T-cell (primary cell): ENCODE data around the gene ZFC3H1. TPM values are rescaled to one million over a fixed set of nuclear protein-coding genes. Genes with fewer than 3 reads are reported as not detected.

ENCODE experiments used
- ATAC-seq, 4 experiments: fragments of 200-7000 bp in 3 of 4; fragments of 150-1000 bp in 1 of 4; cut with Tn5 transposase; replicated peaks in 1 of 4; 1 replicate in 3 of 4; 2 replicates in 1 of 4; pipeline ENCODE4 v1.10.0; 2021; ENCODE audit warnings: moderate library complexity in 3 of 4, mild to moderate bottlenecking in 2 of 4, moderate number of reproducible peaks in 1 of 4
- CTCF ChIA-PET, 2 donors: fragments of 300-600 bp; sonication (Branson Sonifier 250); formaldehyde crosslinking; loops; one replicate each; lab custom pipeline; 2022; ENCODE audit warnings: antibody characterized with exemption in 2 of 2; lab: Charles Lee
- POLR2A ChIA-PET, 2 donors: fragments of 300-600 bp; sonication (Branson Sonifier 250); formaldehyde crosslinking; loops; one replicate each; lab custom pipeline; 2022; ENCODE audit warnings: antibody characterized with exemption in 2 of 2; lab: Charles Lee
- DNase-seq, 35 experiments: peaks; one replicate each; pipeline versions ENCODE4 v3.0.0 to v3.0.0-alpha.2; 2013 to 2023
- H3K27ac ChIP-seq: one replicate; pipeline ENCODE4 v1.5.1; 2013; ENCODE audit warnings: low read length
- H3K27me3 ChIP-seq, 2 experiments: replicated peaks in 1 of 2; 1 replicate in 1 of 2; 2 replicates in 1 of 2; pipeline versions ENCODE4 v1.6.1 to v1.7.0; 2013; ENCODE audit warnings: low read length in 1 of 2, mixed read lengths in 1 of 2; ENCODE audit not compliant: control insufficient read depth in 2 of 2, insufficient read depth in 2 of 2; ENCODE audit errors: extremely low read depth in 1 of 2
- H3K36me3 ChIP-seq, 2 donors: 1 replicate in 1 of 2; 2 replicates in 1 of 2; pipeline versions ENCODE4 v1.6.1 to v1.7.0; 2013; ENCODE audit warnings: low read length in 1 of 2; ENCODE audit not compliant: control insufficient read depth in 2 of 2, insufficient read depth in 1 of 2; ENCODE audit errors: extremely low read depth in 1 of 2
- H3K4me1 ChIP-seq, 2 experiments: 1 replicate in 1 of 2; 2 replicates in 1 of 2; pipeline versions ENCODE4 v1.6.1 to v1.7.0; 2013; ENCODE audit warnings: low read length in 2 of 2, mixed read lengths in 1 of 2; ENCODE audit not compliant: insufficient read depth in 2 of 2, control insufficient read depth in 1 of 2; ENCODE audit errors: extremely low read depth in 1 of 2
- H3K4me3 ChIP-seq, 2 donors: 1 replicate in 1 of 2; 2 replicates in 1 of 2; pipeline versions ENCODE4 v1.5.1 to v1.7.0; 2013; ENCODE audit warnings: mild to moderate bottlenecking in 2 of 2, low read length in 1 of 2, moderate library complexity in 1 of 2; ENCODE audit not compliant: control insufficient read depth in 1 of 2; ENCODE audit errors: extremely low read depth in 1 of 2
- H3K9me3 ChIP-seq: 2 replicates; pipeline ENCODE4 v1.7.0; 2013
- H3K27ac Mint-ChIP-seq, 2 donors: one replicate each; pipeline ENCODE4 v1.8.0; 2020 to 2021; ENCODE audit warnings: mild to moderate bottlenecking in 2 of 2, mixed read lengths in 2 of 2
- H3K27me3 Mint-ChIP-seq, 2 donors: one replicate each; pipeline ENCODE4 v1.8.0; 2021 to 2022; ENCODE audit warnings: mixed read lengths in 2 of 2
- H3K36me3 Mint-ChIP-seq: one replicate; pipeline ENCODE4 v1.8.0; 2021; ENCODE audit warnings: mixed read lengths
- H3K4me1 Mint-ChIP-seq, 3 donors: one replicate each; pipeline ENCODE4 v1.8.0; 2020 to 2022; ENCODE audit warnings: mixed read lengths in 3 of 3, mild to moderate bottlenecking in 1 of 3
- H3K4me3 Mint-ChIP-seq, 3 donors: one replicate each; pipeline ENCODE4 v1.8.0; 2020 to 2022; ENCODE audit warnings: mild to moderate bottlenecking in 3 of 3, mixed read lengths in 3 of 3, moderate library complexity in 3 of 3
- H3K9me3 Mint-ChIP-seq, 3 donors: one replicate each; pipeline ENCODE4 v1.8.0; 2020 to 2022; ENCODE audit warnings: mixed read lengths in 3 of 3
- WGBS: methylation state at CpG from one replicate; pipeline ENCODE4 v1.1.5; 2013; ENCODE audit warnings: missing lambda C conversion rate; ENCODE audit not compliant: insufficient coverage; 5-methylcytosine and 5-hydroxymethylcytosine counted together
- total RNA-seq, 35 experiments: library from RNA in 6 of 35; stranded (reverse) in 6 of 35; fragments of 120-200 nt in 1 of 35; gene quantifications; one replicate each; pipeline versions ENCODE4 v1.2.1 to v1.2.4 and lab custom pipeline; 2013 to 2026

ZFC3H1 gene
- total RNA-seq, 5 donors from 2014 or later (not counting 1 experiment from before 2014, with no cell fraction given): 85.5 to 146 (median 106) TPM

DNA sequence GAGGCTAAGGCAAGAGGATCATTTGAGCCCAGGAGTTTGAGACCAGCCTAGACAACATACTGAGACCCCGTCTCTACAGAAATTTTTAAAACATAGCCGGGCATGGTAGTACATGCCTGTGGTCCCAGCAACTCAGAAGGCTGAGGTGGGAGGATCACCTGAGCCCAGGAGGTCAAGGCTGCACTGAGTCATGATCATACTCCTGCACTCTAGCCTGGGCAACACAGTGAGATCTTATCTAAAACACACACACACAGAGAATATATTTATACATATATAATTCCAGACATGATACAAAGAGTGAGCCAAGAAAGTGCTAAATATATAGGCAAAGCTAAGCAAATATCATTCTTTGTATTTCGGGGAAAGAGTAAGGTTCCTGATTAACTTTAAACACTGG is 9.4 kb downstream of the ZFC3H1 start:
- H3K9me3 Mint-ChIP-seq: no peaks in the 10 kb centered on the region
- H3K4me1 Mint-ChIP-seq: peaks cover 25 to 50% (median 49%) of the 10 kb centered on the region in 3 donors
- DNase-seq (no peak), ATAC-seq (no peak)
- peak overlapping the region in 2 of 3 donors; percentile 41 to 63 for H3K4me3 Mint-ChIP-seq
- H3K4me3 ChIP-seq: no peak overlapping the region
- no peaks in the 10 kb centered on the region for H3K27me3 Mint-ChIP-seq
- no CpG with 5 or more reads among the region's 3 CpGs for WGBS
- no peaks in the 10 kb centered on the region for H3K27me3 ChIP-seq
- H3K36me3 ChIP-seq: peaks cover 10 to 45% of the 10 kb centered on the region in 2 donors
- peaks cover 3% of the 10 kb centered on the region in 2 experiments for H3K4me1 ChIP-seq
- no peak overlapping the region for H3K27ac ChIP-seq
- H3K27ac Mint-ChIP-seq: peak overlapping the region in 1 of 2 donors; percentile 16
- ChIA-PET CTCF (interaction anchor here in 1 of 2 donors (1.0 to 1.3 kb wide), 2 partner anchors 17 to 93 kb away, joined by 3 to 4 read pairs; no protein-coding TSS in a partner anchor), POLR2A (interaction anchor here in 1 of 2 donors (0.7 kb wide), 1 partner anchor 1547 kb away, joined by 4 read pairs; no protein-coding TSS in a partner anchor)
- H3K36me3 Mint-ChIP-seq: peaks cover 42% of the 10 kb centered on the region
- no peaks in the 10 kb centered on the region for H3K9me3 ChIP-seq

GRCh38 chr12:71653137-71653536 is 10.5 kb downstream of the ZFC3H1 start:
- H3K4me1 Mint-ChIP-seq: peaks cover 26 to 49% (median 48%) of the 10 kb centered on the region in 3 donors
- H3K4me3 Mint-ChIP-seq: no peak overlapping the region
- Histone ChIP-seq H3K27ac (no peak overlapping the region), H3K4me1 (peaks cover 3% of the 10 kb centered on the region in 2 experiments), H3K4me3 (no peak overlapping the region), H3K36me3 (peaks cover 10 to 35% of the 10 kb centered on the region in 2 donors), H3K9me3 (no peaks in the 10 kb centered on the region), H3K27me3 (no peaks in the 10 kb centered on the region)
- POLR2A ChIA-PET: interaction anchor here in 1 of 2 donors (1.0 kb wide), 1 partner anchor 10 kb away, joined by 3 read pairs; the partner anchor contains the start of gene ZFC3H1
- no peak overlapping the region for H3K27ac Mint-ChIP-seq
- H3K9me3 Mint-ChIP-seq: no peaks in the 10 kb centered on the region
- CTCF ChIA-PET: interaction anchor here in 1 of 2 donors (0.6 to 0.7 kb wide), 2 partner anchors 16 to 107 kb away, joined by 3 to 5 read pairs; no protein-coding TSS in a partner anchor
- no peak for DNase-seq
- no peak for ATAC-seq
- peaks cover 34% of the 10 kb centered on the region for H3K36me3 Mint-ChIP-seq
- no peaks in the 10 kb centered on the region for H3K27me3 Mint-ChIP-seq
- no CpG with 5 or more reads among the region's 2 CpGs for WGBS

- CTCF ChIA-PET: interaction anchor here in 1 of 2 donors (0.6 to 0.7 kb wide), 2 partner anchors 16 to 107 kb away, joined by 3 to 5 read pairs; no protein-coding TSS in a partner anchor
Observed at GRCh38 chr12:71652656-71653055, 11.0 kb downstream of the ZFC3H1 start.

DNA sequence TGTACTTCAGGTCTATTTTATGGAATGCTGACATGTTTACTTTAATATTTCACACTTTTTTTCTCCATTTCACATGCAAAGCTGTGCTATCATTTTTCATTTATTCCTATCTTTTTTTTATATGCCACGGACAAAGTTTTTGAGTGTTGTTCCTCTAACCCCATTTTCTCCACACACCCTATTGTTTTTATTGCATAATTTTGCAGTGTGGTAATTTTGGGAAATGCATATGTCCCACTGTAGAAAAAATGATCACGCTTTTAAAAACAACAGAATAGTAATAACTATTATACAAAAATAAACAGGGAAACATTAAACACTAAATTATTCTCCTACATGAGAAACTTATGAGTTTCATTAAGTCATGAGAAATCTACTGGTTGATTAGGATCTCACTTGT is 14.2 kb downstream of the ZFC3H1 start:
- CTCF ChIA-PET: interaction anchor here in 1 of 2 donors (0.8 kb wide), 1 partner anchor 15 kb away, joined by 3 read pairs; no protein-coding TSS in a partner anchor
- H3K4me3 Mint-ChIP-seq: no peak overlapping the region

More at GRCh38 chr12:71652656-71653055, 11.0 kb downstream of the ZFC3H1 start:
- DNase-seq: no peak
- Histone ChIP-seq H3K4me1 (peaks cover 3% of the 10 kb centered on the region in 2 experiments), H3K36me3 (peaks cover 10 to 30% of the 10 kb centered on the region in 2 donors), H3K27me3 (no peaks in the 10 kb centered on the region), H3K27ac (no peak overlapping the region), H3K9me3 (no peaks in the 10 kb centered on the region), H3K4me3 (no peak overlapping the region)
- Mint-ChIP-seq H3K27me3 (no peaks in the 10 kb centered on the region), H3K27ac (no peak overlapping the region), H3K4me1 (peaks cover 26 to 52% (median 50%) of the 10 kb centered on the region in 3 donors), H3K9me3 (no peaks in the 10 kb centered on the region), H3K36me3 (peaks cover 34% of the 10 kb centered on the region), H3K4me3 (no peak overlapping the region)
- ATAC-seq: no peak
- POLR2A ChIA-PET: interaction anchor here in 1 of 2 donors (1.0 kb wide), 1 partner anchor 11 kb away, joined by 3 read pairs; the partner anchor contains the start of gene ZFC3H1
- no CpG with 5 or more reads among the region's 1 CpG for WGBS

GRCh38 chr12:71648537-71648936 is 15.1 kb downstream of the ZFC3H1 start:
- POLR2A ChIA-PET: interaction anchor here in 1 of 2 donors (0.7 to 1.3 kb wide), 3 partner anchors 8 to 16 kb away, joined by 3 to 6 read pairs (median 3); partner anchors contain the start of gene THAP2
- Histone ChIP-seq H3K4me1 (peaks cover 0 to under 1% of the 10 kb centered on the region in 2 experiments), H3K27me3 (no peaks in the 10 kb centered on the region), H3K27ac (no peak overlapping the region), H3K36me3 (peaks cover 2 to 42% of the 10 kb centered on the region in 2 donors), H3K4me3 (no peak overlapping the region), H3K9me3 (no peaks in the 10 kb centered on the region)
- H3K27me3 Mint-ChIP-seq: no peaks in the 10 kb centered on the region
- peaks cover 39 to 43% (median 42%) of the 10 kb centered on the region in 3 donors for H3K4me1 Mint-ChIP-seq
- DNase-seq: no peak
- CTCF ChIA-PET: interaction anchor here (0.7 to 4.1 kb wide), 3 partner anchors 11 to 14 kb away, joined by 3 to 40 read pairs (median 3); no protein-coding TSS in a partner anchor
- no peak overlapping the region for H3K4me3 Mint-ChIP-seq
- ATAC-seq: no peak
- peaks cover 31% of the 10 kb centered on the region for H3K36me3 Mint-ChIP-seq
- H3K27ac Mint-ChIP-seq: peak overlapping the region in 1 of 2 donors; percentile 36
- H3K9me3 Mint-ChIP-seq: no peaks in the 10 kb centered on the region
- no CpG with 5 or more reads among the region's 4 CpGs for WGBS

More for the DNA sequence above, 14.2 kb downstream of the ZFC3H1 start:
- DNase-seq (no peak), ATAC-seq (no peak)
- H3K27ac ChIP-seq: no peak overlapping the region
- H3K9me3 ChIP-seq: no peaks in the 10 kb centered on the region
- H3K27me3 Mint-ChIP-seq: no peaks in the 10 kb centered on the region
- no peak overlapping the region for H3K27ac Mint-ChIP-seq
- no peak overlapping the region for H3K4me3 ChIP-seq
- H3K4me1 ChIP-seq: peaks cover 0 to 3% of the 10 kb centered on the region in 2 experiments
- no CpG with 5 or more reads among the region's 2 CpGs for WGBS
- H3K36me3 Mint-ChIP-seq: peaks cover 27% of the 10 kb centered on the region
- peaks cover 8 to 41% of the 10 kb centered on the region in 2 donors for H3K36me3 ChIP-seq
- no peaks in the 10 kb centered on the region for H3K9me3 Mint-ChIP-seq
- H3K4me1 Mint-ChIP-seq: peaks cover 34 to 38% (median 38%) of the 10 kb centered on the region in 3 donors
- no peaks in the 10 kb centered on the region for H3K27me3 ChIP-seq
- POLR2A ChIA-PET: interaction anchor here in 1 of 2 donors (0.7 kb wide), 1 partner anchor 8 kb away, joined by 3 read pairs; no protein-coding TSS in a partner anchor

DNA sequence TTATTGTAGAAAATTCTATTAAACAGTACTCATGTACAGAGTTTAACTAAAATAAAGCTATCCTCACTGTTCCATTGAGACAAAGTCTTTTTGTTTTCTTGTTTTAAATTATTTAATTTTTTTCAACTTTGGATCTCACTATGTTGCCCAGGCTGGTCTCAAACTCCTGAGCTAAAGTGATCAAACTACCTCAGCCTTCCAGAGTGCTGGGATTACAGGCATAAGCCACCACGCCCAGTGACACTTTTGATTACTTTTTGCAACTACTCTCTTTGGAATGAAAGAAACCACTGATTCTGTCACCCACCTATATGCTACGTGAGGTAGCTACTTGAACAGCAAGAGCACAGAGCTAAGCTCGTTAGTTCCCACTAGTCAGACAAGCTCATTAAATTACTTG is 17.1 kb downstream of the ZFC3H1 start:
- WGBS: 100% methylated on average over 1 of the region's 3 CpGs
- Histone ChIP-seq H3K9me3 (no peaks in the 10 kb centered on the region), H3K36me3 (peaks cover 2 to 53% of the 10 kb centered on the region in 2 donors), H3K27me3 (no peaks in the 10 kb centered on the region), H3K4me3 (no peak overlapping the region), H3K4me1 (no peaks in the 10 kb centered on the region), H3K27ac (no peak overlapping the region)
- H3K27ac Mint-ChIP-seq: peak overlapping the region in 1 of 2 donors; percentile 48
- no peaks in the 10 kb centered on the region for H3K27me3 Mint-ChIP-seq
- H3K4me1 Mint-ChIP-seq: peaks cover 44 to 52% (median 47%) of the 10 kb centered on the region in 3 donors
- H3K4me3 Mint-ChIP-seq: no peak overlapping the region
- H3K36me3 Mint-ChIP-seq: peaks cover 43% of the 10 kb centered on the region
- ChIA-PET CTCF (interaction anchor here (1.1 to 4.1 kb wide), 5 partner anchors 9 to 101 kb away, joined by 3 to 40 read pairs (median 11); no protein-coding TSS in a partner anchor), POLR2A (interaction anchor here (0.5 to 2.4 kb wide), 8 partner anchors 9 to 70 kb away, joined by 3 to 10 read pairs (median 4); partner anchors contain the start of gene ZFC3H1 (in 1 of the 2))
- DNase-seq (no peak), ATAC-seq (no peak)
- no peaks in the 10 kb centered on the region for H3K9me3 Mint-ChIP-seq
